K562 (cell line): ENCODE data around the gene NDUFAF8. TPM values are rescaled to one million over a fixed set of nuclear protein-coding genes. Genes with fewer than 3 reads are reported as not detected.

Source experiments
- ATAC-seq: fragments of 200-7000 bp; cut with Tn5 transposase; 3 replicates; pipeline ENCODE4 v1.9.1; 2020; ENCODE audit warnings: moderate library complexity
- BruUV-seq: library from RNA; stranded (reverse); fragments of 400-500 nt; replicated peaks from 2 replicates; lab custom pipeline; 2021; lab: Mats Ljungman, UMichigan
- CTCF ChIA-PET: fragments of 300-600 bp; formaldehyde crosslinking; extraction: SDS; loops from one replicate; lab custom pipeline; 2021; ENCODE audit warnings: low intra/inter-chr PET ratio; lab: Yijun Ruan, JAX
- POLR2A ChIA-PET: fragments of 300-600, 350-650 bp; sonication (Branson Sonifier 250); formaldehyde crosslinking; extraction: SDS; loops from one replicate; lab custom pipeline; 2021; ENCODE audit warnings: antibody characterized with exemption, inconsistent platforms; lab: Yijun Ruan, JAX
- DNase-seq, 4 experiments: peaks; one replicate each; pipeline versions ENCODE4 v3.0.0 to v3.0.0-alpha.2; 2011 to 2018; ENCODE audit warnings: low spot score in 3 of 4, mixed read lengths in 3 of 4; ENCODE audit errors: extremely low read depth in 1 of 4
- FAIRE-seq: peaks from 2 replicates; lab custom pipeline; 2011; peaks lifted over from hg19 to GRCh38; lab: Jason Lieb, UNC
- H2AFZ ChIP-seq: 2 replicates; pipeline ENCODE4 v1.6.0; 2011; ENCODE audit warnings: low read depth, low read length, control low read depth, inconsistent platforms
- H3K27ac ChIP-seq: fragments of 200-600 bp; 3 replicates; pipeline ENCODE4 v1.8.0; 2011; ENCODE audit warnings: low read depth, mild to moderate bottlenecking, control low read depth, inconsistent platforms, low read length, moderate library complexity, mixed read lengths; ENCODE audit errors: extremely low read depth
- H3K27me3 ChIP-seq, 2 experiments: fragments of 300-600 bp in 1 of 2; 2 replicates in 1 of 2; 3 replicates in 1 of 2; pipeline versions ENCODE4 v1.6.0 to v1.8.0; 2011; ENCODE audit warnings: inconsistent platforms in 2 of 2, low read length in 2 of 2, mild to moderate bottlenecking in 1 of 2, mixed read lengths in 1 of 2, moderate library complexity in 1 of 2; ENCODE audit not compliant: control insufficient read depth in 2 of 2, insufficient read depth in 2 of 2
- H3K36me3 ChIP-seq: fragments of 300-600 bp; 3 replicates; pipeline ENCODE4 v1.8.0; 2011; ENCODE audit warnings: mild to moderate bottlenecking, low read length, inconsistent platforms; ENCODE audit not compliant: control insufficient read depth, insufficient read depth
- H3K4me1 ChIP-seq, 2 experiments: fragments of 200-600 bp in 1 of 2; replicated peaks in 1 of 2; 2 replicates in 1 of 2; 3 replicates in 1 of 2; pipeline versions ENCODE4 v1.5.1 to v1.8.0; 2011; ENCODE audit warnings: inconsistent platforms in 2 of 2, low read length in 2 of 2, mild to moderate bottlenecking in 1 of 2, mixed read lengths in 1 of 2, moderate library complexity in 1 of 2; ENCODE audit not compliant: control insufficient read depth in 2 of 2, insufficient read depth in 2 of 2
- H3K4me2 ChIP-seq: 2 replicates; pipeline ENCODE4 v1.6.1; 2011; ENCODE audit warnings: low read length, control low read depth, inconsistent platforms, mixed read lengths; ENCODE audit not compliant: insufficient read depth
- H3K4me3 ChIP-seq: fragments of 200-600 bp; sonication (generic), shearing (Covaris generic); 2 replicates; pipeline ENCODE4 v1.5.1; 2016; ENCODE audit warnings: control low read depth, inconsistent platforms
- H3K79me2 ChIP-seq: fragments of 200-600 bp; 3 replicates; pipeline ENCODE4 v1.8.0; 2011; ENCODE audit warnings: low read length, inconsistent platforms; ENCODE audit not compliant: control insufficient read depth, insufficient read depth
- H3K9ac ChIP-seq, 2 experiments: 2 replicates each; pipeline versions ENCODE4 v1.6.0 to v1.6.1; 2011; ENCODE audit warnings: low read depth in 2 of 2, low read length in 2 of 2, control low read depth in 1 of 2, inconsistent platforms in 1 of 2, mild to moderate bottlenecking in 1 of 2, mixed read lengths in 1 of 2; ENCODE audit not compliant: insufficient read depth in 1 of 2
- H3K9me1 ChIP-seq: one replicate; pipeline ENCODE4 v1.6.0; 2011; ENCODE audit warnings: inconsistent platforms, mild to moderate bottlenecking, low read length, moderate library complexity; ENCODE audit not compliant: control insufficient read depth, insufficient read depth
- H3K9me3 ChIP-seq: replicated peaks from 2 replicates; pipeline ENCODE4 v1.5.1; 2011; ENCODE audit warnings: low read depth, low read length, inconsistent platforms; ENCODE audit not compliant: control insufficient read depth, insufficient read depth
- H4K20me1 ChIP-seq: replicated peaks from 2 replicates; pipeline ENCODE4 v1.6.1; 2011; ENCODE audit warnings: low read length, inconsistent platforms, mixed read lengths; ENCODE audit not compliant: control insufficient read depth, insufficient read depth
- CHCHD3 ChIP-seq: fragments of 250-450 bp; sonication (Bioruptor Pico); IDR thresholded peaks from 2 replicates; pipeline ENCODE4 v2.1.2; 2022; ENCODE audit warnings: mild to moderate bottlenecking
- LCOR ChIP-seq: sonication (generic); formaldehyde crosslinking; IDR thresholded peaks from 2 replicates; pipeline ENCODE4 v1.8.0; 2022; ENCODE audit warnings: mild to moderate bottlenecking, missing genetic modification reagents
- SMC3 ChIP-seq: conservative IDR thresholded peaks from 2 replicates; pipeline ENCODE4 v1.6.1; 2011; ENCODE audit warnings: low read depth, low read length, improper control_type of control experiment; ENCODE audit not compliant: insufficient read depth
- YY1 ChIP-seq, 3 experiments: IDR thresholded peaks; 2 replicates each; pipeline ENCODE4 v1.6.1; 2011; ENCODE audit warnings: low read length in 2 of 3, mild to moderate bottlenecking in 2 of 3, moderate library complexity in 2 of 3, borderline replicate concordance in 1 of 3, control low read depth in 1 of 3, low read depth in 1 of 3; ENCODE audit not compliant: insufficient read depth in 3 of 3, insufficient replicate concordance in 2 of 3, control insufficient read depth in 1 of 3, insufficient read length in 1 of 3; ENCODE audit errors: extremely low read depth in 1 of 3
- WGBS: fragments of 100-300 bp; shearing (Covaris generic); methylation state at CpG from one replicate; pipeline ENCODE4 v1.1.6; 2016; ENCODE audit warnings: low coverage, mixed read lengths; ENCODE audit not compliant: insufficient coverage; ENCODE audit errors: missing lambda C conversion rate; 5-methylcytosine and 5-hydroxymethylcytosine counted together
- in situ Hi-C: fragments of 300-500 bp; cut with MboI; formaldehyde crosslinking; loops from 4 replicates; pipeline ENCODE4 v1.15.0; 2018; ENCODE audit warnings: inconsistent platforms, mixed read lengths
- intact Hi-C: fragments of 100-400 bp; cut with micrococcal nuclease; formaldehyde crosslinking; loops from 2 replicates; pipeline ENCODE4 v1.14.2; 2022
- polyA plus RNA-seq, 8 experiments: library from polyadenylated mRNA; depleted of rRNA in 4 of 8; stranded (reverse) in 5 of 8; unstranded in 3 of 8; fragments of >200 nt; fragmentation: Nextera tagmentation in 2 of 8; fragmentation: Illumina TruSeq in 1 of 8; extraction: Ambion mirVana in 2 of 8; extraction: Trizol in 1 of 8; gene quantifications; 2 replicates each; pipeline versions ENCODE4 v1.2.1 to v1.2.3, GENCODE V29; 2011 to 2014; ENCODE audit warnings: inconsistent platforms in 1 of 8, missing spikeins in 1 of 8
- total RNA-seq, 7 experiments: library from RNA; depleted of rRNA in 6 of 7; stranded (reverse); fragments of >200 nt in 6 of 7; fragmentation: Illumina TruSeq in 2 of 7; extraction: Trizol in 2 of 7; gene quantifications; 2 replicates each; pipeline versions ENCODE4 v1.2.1 to v1.2.3, GENCODE V29; 2011 to 2021; ENCODE audit warnings: low replicate concordance in 1 of 7
- TF ChIP-seq, protein P1 (sequence below): sonication (generic); formaldehyde crosslinking; IDR thresholded peaks from 2 replicates; pipeline ENCODE4 v1.8.1; 2023; ENCODE audit warnings: mild to moderate bottlenecking, missing genetic modification reagents
- TF ChIP-seq, protein P2 (sequence below): fragments of 450-650 bp; formaldehyde crosslinking; conservative IDR thresholded peaks from 2 replicates; pipeline ENCODE4 v1.4.0; 2022; ENCODE audit warnings: mild to moderate bottlenecking, missing genetic modification characterization

NDUFAF8 gene
- total and polyA plus RNA-seq, 9 of the 15 experiments (the other 6 are each of a cell fraction or from before 2014, with no cell fraction given) = 13.5 to 144 (median 90.0) TPM

DNA sequence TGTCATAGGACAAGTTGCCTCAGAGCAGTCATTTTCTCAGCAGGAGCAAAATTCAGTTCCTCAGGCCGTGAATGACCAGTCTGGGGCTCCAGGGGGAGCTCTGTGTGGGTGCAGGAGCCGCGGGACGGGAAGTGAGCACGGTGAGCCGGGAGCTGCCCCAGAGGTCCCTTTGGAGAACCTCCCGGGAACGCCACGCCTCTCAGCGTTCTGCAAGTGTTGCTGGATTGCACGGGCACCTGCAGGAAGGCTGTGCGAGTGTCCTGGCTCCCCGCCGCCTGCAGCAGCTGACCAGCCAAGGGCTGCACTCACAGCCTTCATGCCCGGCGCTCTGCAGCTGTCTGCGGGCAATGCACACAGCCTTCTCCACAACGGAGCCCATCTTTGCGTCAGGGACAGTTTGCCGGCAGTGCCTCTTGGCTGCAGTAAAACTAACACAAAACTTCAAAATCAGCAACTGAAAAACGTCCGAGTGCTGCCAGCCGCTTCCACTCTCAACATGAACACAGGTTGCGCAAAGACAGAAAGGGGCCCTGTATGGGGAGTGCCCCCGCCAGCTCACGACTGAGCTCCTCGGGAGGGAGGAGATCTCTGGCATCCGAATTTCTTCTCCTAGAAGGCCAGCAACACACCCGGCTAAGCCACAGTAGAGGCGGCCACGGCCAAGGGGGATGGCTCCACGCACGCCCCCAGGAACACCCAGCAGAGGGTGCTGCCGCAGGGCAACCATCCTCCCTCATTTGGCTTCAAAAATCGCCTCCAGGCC is 16.0 kb downstream of the NDUFAF8 start (continued):
- TF ChIP-seq, protein P1, sequence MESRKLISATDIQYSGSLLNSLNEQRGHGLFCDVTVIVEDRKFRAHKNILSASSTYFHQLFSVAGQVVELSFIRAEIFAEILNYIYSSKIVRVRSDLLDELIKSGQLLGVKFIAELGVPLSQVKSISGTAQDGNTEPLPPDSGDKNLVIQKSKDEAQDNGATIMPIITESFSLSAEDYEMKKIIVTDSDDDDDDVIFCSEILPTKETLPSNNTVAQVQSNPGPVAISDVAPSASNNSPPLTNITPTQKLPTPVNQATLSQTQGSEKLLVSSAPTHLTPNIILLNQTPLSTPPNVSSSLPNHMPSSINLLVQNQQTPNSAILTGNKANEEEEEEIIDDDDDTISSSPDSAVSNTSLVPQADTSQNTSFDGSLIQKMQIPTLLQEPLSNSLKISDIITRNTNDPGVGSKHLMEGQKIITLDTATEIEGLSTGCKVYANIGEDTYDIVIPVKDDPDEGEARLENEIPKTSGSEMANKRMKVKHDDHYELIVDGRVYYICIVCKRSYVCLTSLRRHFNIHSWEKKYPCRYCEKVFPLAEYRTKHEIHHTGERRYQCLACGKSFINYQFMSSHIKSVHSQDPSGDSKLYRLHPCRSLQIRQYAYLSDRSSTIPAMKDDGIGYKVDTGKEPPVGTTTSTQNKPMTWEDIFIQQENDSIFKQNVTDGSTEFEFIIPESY (CRISPR knock-in tag) = peak; percentile 65
- TF ChIP-seq SMC3 = peak; percentile 57
- no peak for TF ChIP-seq LCOR (CRISPR knock-in tag)
- no peak for TF ChIP-seq CHCHD3

DNA sequence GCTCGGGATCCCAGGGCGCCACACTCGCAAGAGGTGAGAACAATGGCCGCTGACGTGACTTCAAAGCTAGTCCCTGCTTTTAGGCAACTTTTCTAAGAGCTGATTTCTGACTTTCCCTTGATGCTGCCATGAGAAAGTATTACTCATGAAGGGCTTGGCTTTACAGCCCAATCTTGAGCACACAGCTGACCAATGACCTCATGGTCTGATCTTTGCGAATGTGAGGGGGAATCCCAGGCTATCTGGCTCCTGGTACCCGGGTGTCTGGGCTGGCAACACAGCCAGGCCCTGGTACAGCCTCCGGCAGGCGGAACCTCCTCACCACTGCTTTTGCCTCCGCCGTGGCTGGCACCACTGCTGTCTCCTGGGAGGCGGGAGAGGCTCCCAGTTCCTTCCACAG is 17.5 kb downstream of the NDUFAF8 start:
- H3K27ac ChIP-seq = no peak overlapping the region
- peak in 1 of 3 experiments; percentile 13 for TF ChIP-seq YY1 (IDR thresholded peaks at IDR 0.05; ENCODE audit: borderline replicate concordance in 1 of 3, control insufficient read depth in 1 of 3, extremely low read depth in 1 of 3, insufficient read depth in 3 of 3, insufficient read length in 1 of 3, insufficient replicate concordance in 2 of 3, low read depth in 1 of 3, low read length in 2 of 3)
- TF ChIP-seq, protein P2, sequence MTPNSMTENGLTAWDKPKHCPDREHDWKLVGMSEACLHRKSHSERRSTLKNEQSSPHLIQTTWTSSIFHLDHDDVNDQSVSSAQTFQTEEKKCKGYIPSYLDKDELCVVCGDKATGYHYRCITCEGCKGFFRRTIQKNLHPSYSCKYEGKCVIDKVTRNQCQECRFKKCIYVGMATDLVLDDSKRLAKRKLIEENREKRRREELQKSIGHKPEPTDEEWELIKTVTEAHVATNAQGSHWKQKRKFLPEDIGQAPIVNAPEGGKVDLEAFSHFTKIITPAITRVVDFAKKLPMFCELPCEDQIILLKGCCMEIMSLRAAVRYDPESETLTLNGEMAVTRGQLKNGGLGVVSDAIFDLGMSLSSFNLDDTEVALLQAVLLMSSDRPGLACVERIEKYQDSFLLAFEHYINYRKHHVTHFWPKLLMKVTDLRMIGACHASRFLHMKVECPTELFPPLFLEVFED (CRISPR knock-in tag) = no peak
- H3K9me1 ChIP-seq = no peaks in the 10 kb centered on the region
- no peak overlapping the region for H3K4me2 ChIP-seq
- BruUV-seq = no TSS peak
- no peak overlapping the region for H3K4me3 ChIP-seq
- no peak overlapping the region for H2AFZ ChIP-seq
- no peak for ATAC-seq
- peaks cover 50% of the 10 kb centered on the region; the same call in 2 of the 3 replicates for H3K36me3 ChIP-seq
- in situ Hi-C loops = no loop called here
- intact Hi-C loops = no loop called here
- no peak for FAIRE-seq
- DNase-seq = no peak
- ChIA-PET POLR2A (interaction anchor here (0.5 to 1.0 kb wide), 3 partner anchors 39 to 255 kb away, joined by 3 to 5 read pairs (median 3); partner anchors contain the start of gene SLC38A10), CTCF (interaction anchor here (4.0 kb wide), 1 partner anchor 228 kb away, joined by 33 read pairs; no protein-coding TSS in a partner anchor)
- peaks cover 0 to 42% of the 10 kb centered on the region in 2 experiments; a peak in 1 of 5 replicates for H3K4me1 ChIP-seq
- peak overlapping the region in 1 of 2 experiments; percentile 68; a peak in 2 of 4 replicates for H3K9ac ChIP-seq
- H3K9me3 ChIP-seq = no peaks in the 10 kb centered on the region
- WGBS = 81% methylated on average over 12 of the region's 12 CpGs
- H3K27me3 ChIP-seq = no peaks in the 10 kb centered on the region
- no peaks in the 10 kb centered on the region; the same call in 1 of the 2 replicates for H4K20me1 ChIP-seq
- H3K79me2 ChIP-seq = no peaks in the 10 kb centered on the region
